HL-60 (cell line): ENCODE data around the gene ALKAL2.

Experiments
- GABPA ChIP-seq: IDR thresholded peaks from 2 replicates; pipeline ENCODE4 v1.6.1; 2012; ENCODE audit warnings: low read depth
- POLR2AphosphoS5 ChIP-seq: IDR thresholded peaks from 2 replicates; pipeline ENCODE4 v1.6.1; 2012; ENCODE audit warnings: low read depth
- TF ChIP-seq, protein P1 (sequence below): IDR thresholded peaks from one replicate; pipeline ENCODE4 v1.5.1; 2011; ENCODE audit warnings: low read length, control low read depth, inconsistent platforms; ENCODE audit not compliant: insufficient read depth

- TF ChIP-seq, protein P1, sequence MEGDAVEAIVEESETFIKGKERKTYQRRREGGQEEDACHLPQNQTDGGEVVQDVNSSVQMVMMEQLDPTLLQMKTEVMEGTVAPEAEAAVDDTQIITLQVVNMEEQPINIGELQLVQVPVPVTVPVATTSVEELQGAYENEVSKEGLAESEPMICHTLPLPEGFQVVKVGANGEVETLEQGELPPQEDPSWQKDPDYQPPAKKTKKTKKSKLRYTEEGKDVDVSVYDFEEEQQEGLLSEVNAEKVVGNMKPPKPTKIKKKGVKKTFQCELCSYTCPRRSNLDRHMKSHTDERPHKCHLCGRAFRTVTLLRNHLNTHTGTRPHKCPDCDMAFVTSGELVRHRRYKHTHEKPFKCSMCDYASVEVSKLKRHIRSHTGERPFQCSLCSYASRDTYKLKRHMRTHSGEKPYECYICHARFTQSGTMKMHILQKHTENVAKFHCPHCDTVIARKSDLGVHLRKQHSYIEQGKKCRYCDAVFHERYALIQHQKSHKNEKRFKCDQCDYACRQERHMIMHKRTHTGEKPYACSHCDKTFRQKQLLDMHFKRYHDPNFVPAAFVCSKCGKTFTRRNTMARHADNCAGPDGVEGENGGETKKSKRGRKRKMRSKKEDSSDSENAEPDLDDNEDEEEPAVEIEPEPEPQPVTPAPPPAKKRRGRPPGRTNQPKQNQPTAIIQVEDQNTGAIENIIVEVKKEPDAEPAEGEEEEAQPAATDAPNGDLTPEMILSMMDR = no peak
- TF ChIP-seq POLR2AphosphoS5 = no peak
- no peak for TF ChIP-seq GABPA
Observed at GRCh38 chr2:231521-232185, 56.2 kb downstream of the ALKAL2 start.
